H1 (cell line): Measurements from ENCODE around the gene KAT8. TPM values are rescaled to one million over a fixed set of nuclear protein-coding genes. Genes with fewer than 3 reads are reported as not detected.
"Not testable (repeated sequence)": the region's sequence is repeated elsewhere in the genome, so short reads cannot be mapped to it uniquely, and the experiment has no call there.

Experiments used
- CTCF ChIA-PET: fragments of 300-600 bp; sonication (Branson Sonifier 250); formaldehyde crosslinking; loops from one replicate; lab custom pipeline; 2021; ENCODE audit not compliant: partially characterized antibody; lab: Charles Lee
- POLR2A ChIA-PET: fragments of 300-600 bp; sonication (Branson Sonifier 250); formaldehyde crosslinking; loops from one replicate; lab custom pipeline; 2021; ENCODE audit warnings: inconsistent platforms; ENCODE audit not compliant: partially characterized antibody; lab: Charles Lee
- DNase-seq, 2 experiments: peaks; one replicate each; pipeline versions ENCODE4 v3.0.0 to v3.0.0-alpha.2; 2010 to 2022; ENCODE audit warnings: low spot score in 2 of 2, low read depth in 1 of 2, mixed read lengths in 1 of 2
- FAIRE-seq: peaks from 2 replicates; lab custom pipeline; 2011; peaks lifted over from hg19 to GRCh38; lab: Jason Lieb, UNC
- H2AFZ ChIP-seq: 2 replicates; pipeline ENCODE4 v1.8.1; 2012; ENCODE audit warnings: low read length, inconsistent platforms
- H2AK5ac ChIP-seq: 2 replicates; pipeline ENCODE4 v1.6.1; 2013; ENCODE audit warnings: low read depth, low read length
- H2BK120ac ChIP-seq: replicated peaks from 2 replicates; pipeline ENCODE3; 2013; ENCODE audit warnings: low read depth, low read length, inconsistent platforms
- H2BK12ac ChIP-seq: 2 replicates; pipeline ENCODE4 v1.6.1; 2013; ENCODE audit warnings: low read depth, low read length
- H2BK15ac ChIP-seq: 2 replicates; pipeline ENCODE4 v1.6.1; 2013; ENCODE audit warnings: low read length
- H2BK20ac ChIP-seq: 2 replicates; pipeline ENCODE4 v1.6.1; 2013; ENCODE audit warnings: low read length
- H2BK5ac ChIP-seq: 2 replicates; pipeline ENCODE4 v1.6.1; 2013; ENCODE audit warnings: low read depth, low read length
- H3K14ac ChIP-seq: 2 replicates; pipeline ENCODE4 v1.6.1; 2013; ENCODE audit warnings: inconsistent platforms; ENCODE audit not compliant: insufficient read length
- H3K18ac ChIP-seq: 2 replicates; pipeline ENCODE4 v1.6.1; 2013; ENCODE audit warnings: low read length; ENCODE audit errors: extremely low read depth
- H3K23ac ChIP-seq: 2 replicates; pipeline ENCODE4 v1.6.1; 2013; ENCODE audit warnings: inconsistent platforms; ENCODE audit not compliant: insufficient read length
- H3K23me2 ChIP-seq: 2 replicates; pipeline ENCODE4 v1.6.1; 2013; ENCODE audit warnings: low read depth, low read length
- H3K27ac ChIP-seq: 2 replicates; pipeline ENCODE4 v1.6.1; 2011; ENCODE audit warnings: low read depth, low read length, inconsistent platforms
- H3K27me3 ChIP-seq, 4 experiments: replicated peaks in 1 of 4; 1 replicate in 1 of 4; 2 replicates in 3 of 4; pipeline versions ENCODE4 v1.6.1 to v1.8.1; 2011 to 2013; ENCODE audit warnings: low read length in 3 of 4, mild to moderate bottlenecking in 3 of 4, inconsistent platforms in 2 of 4, mixed read lengths in 2 of 4, moderate library complexity in 1 of 4; ENCODE audit not compliant: control insufficient read depth in 3 of 4, insufficient read depth in 3 of 4; ENCODE audit errors: extremely low read depth in 1 of 4
- H3K36me3 ChIP-seq, 4 experiments: 2 replicates each; pipeline versions ENCODE4 v1.6.1 to v1.8.1; 2011 to 2013; ENCODE audit warnings: mild to moderate bottlenecking in 4 of 4, low read length in 3 of 4, moderate library complexity in 2 of 4, control low read depth in 1 of 4, inconsistent platforms in 1 of 4; ENCODE audit not compliant: insufficient read depth in 4 of 4, control insufficient read depth in 2 of 4
- H3K4ac ChIP-seq: replicated peaks from 2 replicates; pipeline ENCODE3; 2013; ENCODE audit warnings: low read length, low read depth, mixed read lengths, inconsistent platforms; ENCODE audit not compliant: insufficient read length
- H3K4me1 ChIP-seq, 4 experiments: replicated peaks in 1 of 4; 1 replicate in 1 of 4; 2 replicates in 3 of 4; pipeline versions ENCODE4 v1.6.1 to v1.8.1; 2011 to 2013; ENCODE audit warnings: low read length in 3 of 4, inconsistent platforms in 2 of 4, mixed read lengths in 1 of 4; ENCODE audit not compliant: insufficient read depth in 4 of 4, control insufficient read depth in 3 of 4
- H3K4me2 ChIP-seq, 2 experiments: 2 replicates each; pipeline versions ENCODE4 v1.6.1 to v1.8.1; 2011 to 2013; ENCODE audit warnings: low read depth in 2 of 2, low read length in 2 of 2, control low read depth in 1 of 2, inconsistent platforms in 1 of 2, mild to moderate bottlenecking in 1 of 2; ENCODE audit not compliant: insufficient read depth in 1 of 2
- H3K4me3 ChIP-seq, 4 experiments: fragments of 200-600, 300-600 bp in 1 of 4; sonication (generic), shearing (Covaris generic), sonication (Bioruptor Twin) in 1 of 4; 2 replicates each; pipeline versions ENCODE4 v1.5.1 to v1.8.1; 2011 to 2016; ENCODE audit warnings: low read length in 4 of 4, low read depth in 3 of 4, control low read depth in 2 of 4, inconsistent platforms in 2 of 4, mild to moderate bottlenecking in 2 of 4, mixed read lengths in 1 of 4, moderate library complexity in 1 of 4; ENCODE audit not compliant: insufficient read depth in 2 of 4; ENCODE audit errors: extremely low read depth in 1 of 4
- H3K56ac ChIP-seq: replicated peaks from 2 replicates; pipeline ENCODE3; 2013; ENCODE audit warnings: low read depth, mild to moderate bottlenecking, mixed read lengths, low read length, inconsistent platforms; ENCODE audit not compliant: insufficient read length
- H3K79me1 ChIP-seq: 2 replicates; pipeline ENCODE4 v1.6.1; 2013; ENCODE audit warnings: low read depth, low read length, control low read depth
- H3K79me2 ChIP-seq, 2 experiments: 2 replicates each; pipeline versions ENCODE4 v1.6.1 to v1.8.1; 2012 to 2013; ENCODE audit warnings: low read length in 2 of 2, mild to moderate bottlenecking in 2 of 2, inconsistent platforms in 1 of 2; ENCODE audit not compliant: insufficient read depth in 2 of 2, control insufficient read depth in 1 of 2
- H3K9ac ChIP-seq, 4 experiments: replicated peaks in 1 of 4; 1 replicate in 1 of 4; 2 replicates in 3 of 4; pipeline versions ENCODE4 v1.6.1 to v1.8.1; 2011 to 2013; ENCODE audit warnings: low read depth in 3 of 4, low read length in 3 of 4, control low read depth in 2 of 4, mild to moderate bottlenecking in 2 of 4, moderate library complexity in 2 of 4, inconsistent platforms in 1 of 4; ENCODE audit errors: extremely low read depth in 1 of 4
- H3K9me3 ChIP-seq, 2 experiments: 2 replicates each; pipeline versions ENCODE4 v1.6.1 to v1.8.1; 2012 to 2013; ENCODE audit warnings: mild to moderate bottlenecking in 2 of 2, moderate library complexity in 2 of 2, control low read depth in 1 of 2, inconsistent platforms in 1 of 2, low read depth in 1 of 2, low read length in 1 of 2, mixed read lengths in 1 of 2; ENCODE audit not compliant: insufficient read depth in 2 of 2
- H4K20me1 ChIP-seq, 2 experiments: replicated peaks in 1 of 2; 2 replicates each; pipeline versions ENCODE3 to v1.8.1; 2011 to 2013; ENCODE audit warnings: inconsistent platforms in 2 of 2, low read length in 2 of 2, mild to moderate bottlenecking in 1 of 2; ENCODE audit not compliant: insufficient read depth in 2 of 2, control insufficient read depth in 1 of 2
- H4K5ac ChIP-seq: 2 replicates; pipeline ENCODE4 v1.6.1; 2013; ENCODE audit warnings: low read length, low read depth, mixed read lengths, inconsistent platforms; ENCODE audit not compliant: insufficient read length
- H4K8ac ChIP-seq: 2 replicates; pipeline ENCODE4 v1.8.0; 2013; ENCODE audit warnings: mild to moderate bottlenecking, moderate library complexity, low read length, inconsistent platforms; ENCODE audit not compliant: insufficient read depth; ENCODE audit errors: extremely low read depth
- H4K91ac ChIP-seq: replicated peaks from 2 replicates; pipeline ENCODE3; 2013; ENCODE audit warnings: low read length, mixed read lengths, inconsistent platforms; ENCODE audit not compliant: insufficient read length
- BACH1 ChIP-seq: IDR thresholded peaks from 2 replicates; pipeline ENCODE4 v1.6.1; 2012; ENCODE audit warnings: low read length, improper control_type of control experiment
- POLR2AphosphoS5 ChIP-seq: IDR thresholded peaks from 2 replicates; pipeline ENCODE4 v1.6.1; 2011; ENCODE audit warnings: low read depth, low read length
- WGBS, 2 experiments: shearing (Covaris generic) in 1 of 2; methylation state at CpG; one replicate each; pipeline versions ENCODE4 v1.1.6 to v1.1.7; 2013 to 2015; ENCODE audit warnings: low lambda C conversion rate in 2 of 2, mixed read lengths in 2 of 2, inconsistent platforms in 1 of 2, low coverage in 1 of 2, missing lambda C conversion rate in 1 of 2; ENCODE audit not compliant: insufficient replicate concordance in 2 of 2, insufficient coverage in 1 of 2, insufficient read length in 1 of 2; ENCODE audit errors: extremely low coverage in 1 of 2, missing lambda C conversion rate in 1 of 2; 5-methylcytosine and 5-hydroxymethylcytosine counted together
- polyA plus RNA-seq, 7 experiments: library from polyadenylated mRNA; depleted of rRNA in 3 of 7; stranded (reverse) in 5 of 7; unstranded in 2 of 7; fragments of >200 nt in 5 of 7; fragments of 200-250 nt in 2 of 7; gene quantifications; 1 replicate in 5 of 7; 2 replicates in 1 of 7; 4 replicates in 1 of 7; pipeline versions ENCODE4 v1.2.1 to v1.2.3, GENCODE V29; 2011 to 2013; ENCODE audit warnings: missing spikeins in 2 of 7, mixed read lengths in 2 of 7
- total RNA-seq: library from RNA; stranded (reverse); fragmentation: NEBNext Ultra II Directional; extraction: Animal tissue kit (Norgen Biotek cat#: 25700); gene quantifications from 2 replicates; pipeline ENCODE4 v1.2.1, GENCODE V29; 2021
- TF ChIP-seq, protein P1 (sequence below): IDR thresholded peaks from 2 replicates; pipeline ENCODE4 v1.6.1; 2012; ENCODE audit warnings: inconsistent platforms
- TF ChIP-seq, protein P2 (sequence below): IDR thresholded peaks from 2 replicates; pipeline ENCODE4 v1.6.1; 2012; ENCODE audit warnings: inconsistent platforms

The KAT8 gene
- total and polyA plus RNA-seq, 2 of the 8 experiments (the other 6 are each of a cell fraction or from before 2014, with no cell fraction given): 52.6 to 61.6 TPM

DNA sequence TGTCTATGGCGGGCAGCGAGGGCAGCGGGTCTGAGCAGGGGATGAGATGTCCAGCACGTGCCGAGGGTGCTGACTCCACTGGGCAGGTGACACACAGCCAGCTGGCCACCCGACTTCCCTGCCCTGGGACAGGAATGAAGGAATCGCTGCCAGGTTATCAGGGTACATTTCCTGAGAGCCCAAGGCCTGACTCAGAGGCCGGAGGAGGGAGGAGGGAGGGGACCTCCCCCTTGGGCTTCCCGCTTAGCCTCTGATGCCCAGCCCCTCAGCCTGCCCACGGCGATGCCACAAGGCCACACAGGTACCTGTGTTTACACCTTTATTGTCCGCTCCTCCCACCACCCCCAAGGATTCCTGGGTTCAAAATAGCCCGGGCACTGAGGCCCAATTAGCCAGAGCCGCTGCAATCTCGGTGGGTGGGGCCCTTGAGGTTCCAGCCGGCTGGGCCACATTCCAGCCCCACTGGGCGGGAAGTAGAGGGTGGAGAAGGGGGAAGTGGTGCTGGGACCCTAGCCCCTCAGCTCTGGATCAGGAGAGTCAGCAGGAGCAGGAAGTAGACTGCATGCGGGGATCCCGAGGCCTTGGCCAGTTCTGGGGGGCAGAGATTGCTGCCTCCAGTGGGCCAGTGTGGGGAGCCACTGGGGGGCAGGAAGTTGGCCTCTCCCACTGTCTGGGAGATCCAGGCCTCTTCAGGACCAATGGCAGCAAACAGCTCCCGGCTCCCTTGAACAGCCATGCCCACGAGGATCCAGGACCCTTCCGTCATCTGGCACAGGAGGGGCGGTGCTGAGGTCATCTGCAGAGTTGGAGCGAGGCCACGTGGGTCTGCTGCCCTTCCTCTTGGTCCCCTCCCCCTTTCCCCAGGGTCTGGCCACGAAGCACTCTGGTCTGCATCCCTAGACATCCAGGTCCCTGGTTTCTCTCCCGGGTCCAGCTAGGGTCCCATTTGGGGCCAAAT lies 21.4 kb downstream of the KAT8 start (continued):
- TF ChIP-seq, protein P1, sequence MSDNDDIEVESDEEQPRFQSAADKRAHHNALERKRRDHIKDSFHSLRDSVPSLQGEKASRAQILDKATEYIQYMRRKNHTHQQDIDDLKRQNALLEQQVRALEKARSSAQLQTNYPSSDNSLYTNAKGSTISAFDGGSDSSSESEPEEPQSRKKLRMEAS: peak; percentile 65
- TF ChIP-seq POLR2AphosphoS5 (no peak), BACH1 (peak; percentile 35; the same call in 1 of the 2 replicates)
- TF ChIP-seq, protein P2, sequence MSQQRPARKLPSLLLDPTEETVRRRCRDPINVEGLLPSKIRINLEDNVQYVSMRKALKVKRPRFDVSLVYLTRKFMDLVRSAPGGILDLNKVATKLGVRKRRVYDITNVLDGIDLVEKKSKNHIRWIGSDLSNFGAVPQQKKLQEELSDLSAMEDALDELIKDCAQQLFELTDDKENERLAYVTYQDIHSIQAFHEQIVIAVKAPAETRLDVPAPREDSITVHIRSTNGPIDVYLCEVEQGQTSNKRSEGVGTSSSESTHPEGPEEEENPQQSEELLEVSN: peak; percentile 60; the same call in 1 of the 2 replicates

DNA sequence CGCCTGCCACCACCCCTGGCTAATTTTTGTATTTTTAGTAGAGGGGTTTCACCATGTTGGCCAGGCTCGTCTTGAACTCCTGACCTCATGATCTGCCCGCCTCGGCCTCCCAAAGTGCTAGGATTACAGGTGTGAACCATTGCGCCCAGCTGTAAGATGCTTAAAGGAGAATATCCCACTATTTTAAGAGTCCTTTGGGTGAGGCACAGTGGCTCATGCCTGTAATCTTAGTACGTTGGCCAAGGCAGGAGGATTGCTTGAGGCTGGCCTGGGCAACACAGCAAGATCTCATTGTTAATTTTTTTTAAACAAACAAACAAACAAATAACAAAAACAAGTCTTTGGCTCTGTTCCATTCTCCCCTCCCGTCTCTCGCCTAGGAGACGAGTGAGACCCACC lies 23.6 kb downstream of the KAT8 start:
- H4K20me1 ChIP-seq, FAIRE-seq, H3K4ac ChIP-seq, H3K36me3 ChIP-seq, H3K4me3 ChIP-seq, H2AFZ ChIP-seq, DNase-seq, H3K79me2 ChIP-seq, H3K56ac ChIP-seq, H3K79me1 ChIP-seq, H3K23ac ChIP-seq, H3K27ac ChIP-seq, H3K9me3 ChIP-seq, H3K9ac ChIP-seq, H3K23me2 ChIP-seq, H3K14ac ChIP-seq: not testable (repeated sequence)
- H2BK5ac ChIP-seq: peak overlapping the region; percentile 58; the same call in 1 of the 2 replicates
- ChIA-PET CTCF (interaction anchor here (1.8 to 8.1 kb wide), 4 partner anchors 17 to 156 kb away, joined by 7 to 56 read pairs (median 12); partner anchors contain the start of genes BCKDK and HSD3B7), POLR2A (interaction anchor here (1.0 to 34.9 kb wide), 5 partner anchors 20 to 57 kb away, joined by 3 to 713 read pairs (median 73); partner anchors contain the start of genes BCKDK, FUS, KAT8 and PRSS8)
- peaks cover 5 to 28% (median 23%) of the 10 kb centered on the region in 4 experiments for H3K4me1 ChIP-seq
- peak overlapping the region; percentile 47 for H2BK120ac ChIP-seq
- peaks cover 1 to 13% (median 9%) of the 10 kb centered on the region in 4 experiments; a peak in 5 of 7 replicates for H3K27me3 ChIP-seq
- H3K18ac ChIP-seq: 0 out of 2 replicates have a peak overlapping the region, but pooled peaks have one; percentile 78
- H4K91ac ChIP-seq: peak overlapping the region; percentile 96
- H2BK15ac ChIP-seq: peak overlapping the region; percentile 99
- peak overlapping the region; percentile 87; the same call in 1 of the 2 replicates for H2BK20ac ChIP-seq
- H2AK5ac ChIP-seq: peak overlapping the region; percentile 85; the same call in 1 of the 2 replicates
- peak overlapping the region; percentile 94 for H2BK12ac ChIP-seq
- peak overlapping the region; percentile 7; the same call in 1 of the 2 replicates for H4K8ac ChIP-seq
- peak overlapping the region; percentile 81 for H4K5ac ChIP-seq
- 89% methylated on average over 9 of the region's 9 CpGs; no CpG with 5 or more reads in 1 of the 2 experiments for WGBS, 2 experiments
- peak overlapping the region; percentile 51 to 53; a peak in 2 of 4 replicates for H3K4me2 ChIP-seq
